Endometrial microvascular endothelial cells (primary cell): Measurements from ENCODE around the gene AMIGO1. TPM values are rescaled to one million over a fixed set of nuclear protein-coding genes. Genes with fewer than 3 reads are reported as not detected.

Experiments used
- in situ Hi-C: cut with HindIII; loops from 2 replicates; pipeline ENCODE4 v1.10.0; 2017; ENCODE audit warnings: low sequenced_read_pairs, low pct_unique_long_range_greater_than_20kb; ENCODE audit errors: inconsistent ontology term
- total RNA-seq: library from RNA; depleted of rRNA; stranded (reverse); fragments of >200 nt; gene quantifications from one replicate; pipeline ENCODE4 v1.2.3, GENCODE V29; 2015; ENCODE audit errors: inconsistent ontology term

Gene AMIGO1, protein sequence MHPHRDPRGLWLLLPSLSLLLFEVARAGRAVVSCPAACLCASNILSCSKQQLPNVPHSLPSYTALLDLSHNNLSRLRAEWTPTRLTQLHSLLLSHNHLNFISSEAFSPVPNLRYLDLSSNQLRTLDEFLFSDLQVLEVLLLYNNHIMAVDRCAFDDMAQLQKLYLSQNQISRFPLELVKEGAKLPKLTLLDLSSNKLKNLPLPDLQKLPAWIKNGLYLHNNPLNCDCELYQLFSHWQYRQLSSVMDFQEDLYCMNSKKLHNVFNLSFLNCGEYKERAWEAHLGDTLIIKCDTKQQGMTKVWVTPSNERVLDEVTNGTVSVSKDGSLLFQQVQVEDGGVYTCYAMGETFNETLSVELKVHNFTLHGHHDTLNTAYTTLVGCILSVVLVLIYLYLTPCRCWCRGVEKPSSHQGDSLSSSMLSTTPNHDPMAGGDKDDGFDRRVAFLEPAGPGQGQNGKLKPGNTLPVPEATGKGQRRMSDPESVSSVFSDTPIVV
- 0.56 TPM for total RNA-seq

DNA sequence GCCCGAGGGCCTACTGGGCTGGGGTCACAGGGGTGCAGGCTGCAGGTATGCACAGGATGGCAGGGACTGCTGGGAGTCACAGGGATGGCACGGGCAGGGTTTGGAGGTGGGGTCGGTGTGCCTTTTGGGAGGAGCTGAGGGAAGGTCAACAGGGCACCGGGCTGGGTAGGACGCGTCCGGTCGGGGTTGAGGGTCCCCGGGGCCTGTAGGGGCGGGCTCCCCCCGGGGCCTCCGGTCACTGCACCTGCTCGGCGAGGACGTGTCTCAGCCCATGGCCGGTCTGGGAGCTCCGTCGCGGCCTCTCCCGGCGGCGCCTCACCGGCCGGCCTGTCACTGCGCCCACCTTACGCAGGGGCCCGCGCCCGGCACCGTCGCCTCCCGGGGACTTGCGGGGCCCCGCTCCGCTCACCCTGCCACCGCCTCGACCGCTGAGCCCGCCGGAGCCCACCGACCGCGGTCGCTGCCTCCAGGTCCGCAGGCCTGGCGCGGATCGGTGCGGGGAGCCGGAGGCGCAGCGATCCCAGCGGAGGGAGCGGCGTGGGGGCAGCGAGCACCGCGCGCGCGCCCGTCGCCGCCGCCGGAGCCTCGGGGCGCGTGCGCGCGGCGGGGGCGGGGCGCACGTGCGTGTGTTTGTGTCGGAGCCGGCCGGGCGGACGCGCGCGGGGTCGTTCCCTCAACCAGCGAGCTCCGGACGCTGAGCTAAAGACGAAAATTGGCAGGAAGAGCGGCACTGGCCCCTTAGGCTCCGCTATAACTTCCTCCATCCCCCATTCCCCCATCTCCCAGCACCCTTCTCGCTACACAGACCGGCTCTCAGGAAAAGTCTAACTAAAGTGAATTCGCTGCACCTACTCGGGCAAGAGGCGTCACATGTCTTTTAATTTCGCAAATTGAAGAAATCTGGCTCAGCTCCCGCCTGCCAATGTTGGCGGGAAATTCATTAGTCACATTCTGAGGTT lies at the start of gene AMIGO1:
AMIGO1 (minus strand) TSS at position 552 of the 959 bp plus-strand sequence. CDS start 815 bp downstream, outside the sequence.
- in situ Hi-C loops: no loop called here

DNA sequence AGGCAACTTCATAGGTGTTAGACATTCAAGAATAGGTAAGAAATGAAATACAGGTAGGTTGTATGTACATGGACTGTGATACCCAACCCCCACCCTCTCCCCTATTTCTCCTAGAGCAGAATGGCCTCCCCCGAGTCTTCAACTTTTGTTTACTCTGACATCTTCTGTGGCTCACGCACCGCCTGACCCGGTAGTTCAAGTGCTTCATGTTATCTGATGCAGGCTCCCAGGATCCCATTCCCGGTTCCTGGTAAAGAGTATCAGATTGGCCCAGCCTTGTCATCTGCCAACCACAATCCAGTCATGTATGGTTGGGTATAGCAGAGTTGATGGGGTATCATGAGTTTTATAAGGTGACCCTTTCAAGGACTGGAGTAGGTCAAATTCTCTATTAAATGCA lies 48.0 kb upstream of the AMIGO1 start:
- in situ Hi-C loops: no loop called here

GRCh38 chr1:109556563-109556962 lies 47.0 kb upstream of the AMIGO1 start:
- in situ Hi-C loops: no loop called here

GRCh38 chr1:109548321-109549267 lies 39.1 kb upstream of the AMIGO1 start, which contains the start of gene GNAI3:
TSS of gene GNAI3 (plus strand) at chr1:109548615. CDS start at chr1:109548721, 106 bp downstream.
- in situ Hi-C loops: no loop called here

- in situ Hi-C loops: no loop called here
These were observed 38.2 kb upstream of the AMIGO1 start for GRCh38 chr1:109547463-109548320.

DNA sequence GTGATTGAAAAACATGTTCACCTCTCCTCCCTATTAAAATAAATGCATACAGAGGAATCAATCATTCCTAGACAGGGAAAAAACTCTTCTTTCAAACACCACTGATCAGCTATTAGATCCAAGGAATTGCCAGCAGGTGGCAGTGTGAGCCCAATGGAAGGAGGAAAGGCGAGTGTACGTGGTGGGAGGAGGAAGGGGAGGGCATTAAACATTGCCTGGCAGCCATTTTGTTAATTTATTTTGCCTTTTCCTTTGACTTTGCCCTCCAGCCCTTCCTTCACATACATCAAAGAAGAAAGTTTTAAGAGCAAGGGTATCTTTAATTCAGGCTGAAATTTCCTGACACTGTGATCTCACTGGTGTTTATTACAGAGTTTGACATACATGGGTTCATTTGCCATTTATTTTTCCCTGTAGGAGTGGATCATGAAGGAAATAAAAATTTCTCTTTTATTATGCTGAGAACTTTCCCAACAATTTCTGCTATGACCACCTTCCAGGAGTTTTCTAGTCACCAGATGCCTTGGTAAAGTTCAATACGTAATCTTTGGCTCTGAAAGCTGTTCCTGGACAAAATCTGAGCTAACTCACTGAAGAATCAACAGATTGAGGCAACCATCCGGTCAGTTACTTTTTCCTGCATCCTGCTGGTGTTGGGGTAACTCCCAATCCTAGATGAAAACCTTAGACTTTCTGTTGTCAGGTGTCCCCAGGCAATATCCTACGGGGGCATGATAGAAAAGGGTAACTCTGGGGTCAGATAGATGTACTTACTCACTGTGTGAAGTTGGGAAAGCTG lies 37.0 kb upstream of the AMIGO1 start:
- in situ Hi-C loops: no loop called here

DNA sequence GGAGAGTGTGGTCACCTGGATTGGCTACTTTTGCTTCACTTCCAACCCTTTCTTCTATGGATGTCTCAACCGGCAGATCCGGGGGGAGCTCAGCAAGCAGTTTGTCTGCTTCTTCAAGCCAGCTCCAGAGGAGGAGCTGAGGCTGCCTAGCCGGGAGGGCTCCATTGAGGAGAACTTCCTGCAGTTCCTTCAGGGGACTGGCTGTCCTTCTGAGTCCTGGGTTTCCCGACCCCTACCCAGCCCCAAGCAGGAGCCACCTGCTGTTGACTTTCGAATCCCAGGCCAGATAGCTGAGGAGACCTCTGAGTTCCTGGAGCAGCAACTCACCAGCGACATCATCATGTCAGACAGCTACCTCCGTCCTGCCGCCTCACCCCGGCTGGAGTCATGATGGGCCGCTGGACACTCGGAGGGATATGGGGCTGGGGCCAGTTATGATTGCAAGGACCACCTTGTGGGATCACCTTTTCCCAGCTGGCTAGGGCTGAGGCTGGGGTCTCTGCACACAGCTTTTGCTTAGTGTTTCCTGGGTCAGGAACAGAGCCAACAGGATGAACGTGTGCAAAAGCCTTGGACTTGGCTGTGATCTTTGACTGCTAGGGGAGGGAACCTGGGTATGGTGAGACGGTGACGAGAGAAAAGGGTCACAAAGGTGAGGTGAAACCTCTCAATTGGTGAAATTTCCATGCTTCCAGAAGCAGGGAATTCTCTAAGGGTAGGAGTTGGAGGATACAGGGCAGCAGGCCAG lies 34.6 kb upstream of the AMIGO1 start:
- in situ Hi-C loops: no loop called here

- in situ Hi-C loops: no loop called here
These were observed 33.9 kb upstream of the AMIGO1 start for GRCh38 chr1:109543283-109543987.

DNA sequence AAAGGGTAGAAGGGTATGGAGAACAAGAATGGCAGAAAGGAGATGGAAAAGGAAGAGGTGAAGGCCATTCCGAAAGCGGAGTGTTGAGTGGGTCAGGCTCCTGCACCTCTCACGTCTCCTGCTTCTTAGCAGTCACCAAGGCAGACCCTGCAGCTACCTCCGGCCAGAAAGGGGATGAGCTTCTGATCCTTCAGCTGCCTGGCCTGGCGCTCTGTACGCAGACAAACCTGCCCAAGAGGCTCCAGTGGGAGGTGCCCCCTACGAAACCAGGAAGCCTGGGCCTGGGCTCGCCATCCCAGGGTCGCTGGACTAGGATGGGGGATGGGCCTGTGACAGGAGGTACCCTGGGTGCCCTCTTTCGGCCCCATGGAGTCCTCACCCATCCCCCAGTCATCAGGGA lies 33.1 kb upstream of the AMIGO1 start:
- in situ Hi-C loops: no loop called here

DNA sequence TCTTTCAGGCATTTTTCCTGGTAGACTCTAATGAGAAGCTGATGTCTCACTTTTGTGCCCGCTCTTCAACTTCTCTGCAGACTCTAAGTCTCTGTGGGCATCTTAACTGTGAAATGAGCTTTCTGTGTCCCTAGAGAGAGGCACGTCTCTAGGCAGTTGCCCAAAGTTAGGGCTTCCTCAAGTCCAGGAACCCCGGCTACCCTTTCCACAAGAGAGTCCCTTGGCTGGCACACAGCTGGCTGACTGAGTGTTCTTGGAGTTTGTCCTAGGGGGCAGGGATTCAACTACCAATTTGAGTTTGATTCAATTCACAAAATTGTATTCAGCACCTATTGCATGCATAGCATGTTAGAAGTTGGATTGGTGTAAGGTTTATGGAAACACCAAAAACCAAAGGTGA lies 31.6 kb upstream of the AMIGO1 start:
- in situ Hi-C loops: no loop called here

DNA sequence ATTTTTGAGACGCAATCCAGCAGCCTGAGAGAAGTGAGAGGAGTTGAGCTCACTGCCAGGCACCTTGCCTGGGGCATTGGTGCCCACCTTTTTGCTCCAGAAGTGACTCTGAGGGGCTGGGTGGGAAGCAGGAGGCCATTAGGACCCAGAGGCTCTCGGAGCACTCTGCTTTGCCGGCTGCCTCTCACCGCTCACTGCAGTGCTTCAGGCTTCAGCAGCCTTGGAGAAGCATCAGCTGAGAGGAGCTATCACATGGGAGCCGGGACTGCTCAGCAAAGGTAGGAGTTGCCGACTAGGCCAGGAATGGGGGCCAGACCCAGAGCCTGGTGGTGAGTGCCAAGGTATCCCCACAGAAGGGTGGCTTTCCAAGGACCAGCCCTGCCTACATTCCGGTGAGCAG lies 30.1 kb upstream of the AMIGO1 start, which contains the start of gene GPR61:
GPR61 (plus strand) TSS at position 197 of the 400 bp plus-strand sequence. CDS start 3,151 bp downstream, outside the sequence.
- in situ Hi-C loops: no loop called here

GRCh38 chr1:109538827-109539555 lies 29.5 kb upstream of the AMIGO1 start:
- in situ Hi-C loops: no loop called here

DNA sequence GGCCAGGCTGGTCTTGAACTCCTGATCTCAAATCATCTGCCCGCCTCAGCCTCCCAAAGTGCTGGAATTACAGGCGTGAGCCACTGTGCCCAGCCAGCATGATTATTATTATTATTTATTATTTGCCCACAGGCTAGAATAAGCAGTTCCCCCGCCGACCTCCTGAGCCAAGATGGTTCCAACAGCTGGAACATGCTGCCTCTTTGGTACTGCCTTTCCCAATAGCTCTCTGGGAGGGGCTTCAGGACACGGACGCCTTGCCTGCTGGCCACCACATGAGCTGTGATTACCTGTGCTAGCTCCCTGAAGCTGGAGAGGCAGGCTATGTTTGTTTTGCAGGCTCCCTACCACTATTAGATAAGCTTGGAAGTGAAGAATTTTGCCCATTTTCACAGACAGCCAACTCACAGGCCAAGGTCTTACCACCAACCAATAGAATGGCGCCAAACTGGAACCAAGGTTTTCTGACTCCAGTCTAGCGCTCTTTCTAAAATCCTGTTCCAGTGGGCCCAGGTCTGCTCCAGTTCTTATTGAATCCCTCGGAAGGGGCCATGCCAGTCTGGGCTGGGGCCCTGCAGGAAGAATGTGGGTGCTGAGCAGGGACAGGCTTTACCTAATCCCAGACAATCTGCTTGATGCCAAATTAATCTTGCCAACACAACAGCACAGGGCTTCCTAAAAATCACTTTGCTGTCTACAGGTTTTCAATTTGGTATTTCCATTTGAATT lies 28.1 kb upstream of the AMIGO1 start:
- in situ Hi-C loops: no loop called here

DNA sequence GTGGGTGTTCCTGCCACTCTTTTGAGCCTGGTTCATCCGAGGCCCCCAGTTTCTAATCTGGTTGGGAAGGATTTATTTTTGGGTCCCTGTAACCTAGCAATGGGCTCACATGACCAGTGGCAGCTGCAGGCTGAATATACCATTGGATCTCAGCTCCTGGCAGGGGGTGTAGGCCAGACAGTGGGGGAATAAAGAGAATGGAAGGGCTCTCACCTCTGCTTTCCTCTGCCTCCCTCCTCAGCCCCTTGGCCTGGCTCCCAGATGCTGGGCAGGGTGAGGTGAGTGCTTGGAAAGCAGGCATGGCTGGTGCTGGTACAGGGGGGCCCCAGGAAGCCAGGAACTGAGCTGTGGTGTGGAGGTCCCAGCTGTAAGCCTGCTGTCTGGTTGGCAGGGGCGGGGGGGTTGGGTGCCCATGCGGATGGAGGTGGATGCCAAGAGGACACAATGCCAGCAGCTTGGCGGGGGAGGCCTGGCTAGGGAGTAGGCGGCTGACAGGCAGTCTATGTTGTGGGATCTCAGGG lies 26.5 kb upstream of the AMIGO1 start:
- in situ Hi-C loops: no loop called here
